Amniotic epithelial cell (primary cell): ENCODE data around the gene EXT2.

Experiments used
- DNase-seq: peaks from one replicate; pipeline ENCODE4 v3.0.0-alpha.2; 2010; ENCODE audit warnings: low read depth

The EXT2 gene

DNA sequence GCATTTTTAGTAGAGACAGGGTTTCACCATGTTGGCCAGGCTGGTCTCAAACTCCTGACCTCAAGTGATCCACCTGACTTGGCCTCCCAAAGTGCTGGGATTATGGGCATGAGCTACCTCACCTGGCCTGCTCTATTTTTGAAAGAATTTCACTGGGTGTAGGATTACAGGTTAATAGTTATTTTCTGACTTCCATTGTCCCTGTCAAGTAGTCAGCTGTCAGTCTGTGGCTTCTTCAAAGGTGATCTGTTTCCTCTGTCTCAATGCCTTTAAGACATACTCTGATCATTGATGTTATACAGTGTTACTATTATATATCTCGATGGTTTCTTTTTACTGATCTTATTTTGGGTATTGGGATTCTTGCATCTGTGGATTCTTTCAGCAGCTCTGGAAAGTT is 10.1 kb upstream of the EXT2 start:
- no peak for DNase-seq

- DNase-seq: no peak
Measured at GRCh38 chr11:44088377-44088776, 7.1 kb upstream of the EXT2 start.

GRCh38 chr11:44088871-44089270 is 6.6 kb upstream of the EXT2 start:
- DNase-seq: no peak

DNA sequence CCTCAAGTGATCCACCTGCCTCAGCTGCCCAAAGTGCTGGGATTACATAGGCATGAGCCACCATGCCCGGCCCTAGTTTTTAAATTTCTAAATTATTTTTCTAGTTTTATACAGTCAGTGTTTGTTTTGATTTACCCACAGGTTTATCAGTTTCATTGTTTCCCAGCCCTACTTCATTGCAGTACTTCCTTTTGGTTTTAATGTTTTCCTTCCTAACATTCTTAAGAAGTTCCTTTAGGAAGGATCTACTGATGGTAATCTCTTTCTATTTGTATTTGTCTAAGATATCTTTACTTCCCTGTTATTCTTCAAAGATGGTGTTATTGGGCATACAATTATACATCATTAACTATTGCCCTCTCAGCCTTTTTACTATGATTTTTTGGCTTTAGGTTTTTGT is 4.9 kb upstream of the EXT2 start:
- no peak for DNase-seq

GRCh38 chr11:44094260-44094868 is 1.1 kb upstream of the EXT2 start:
- peak; percentile 73 for DNase-seq

DNA sequence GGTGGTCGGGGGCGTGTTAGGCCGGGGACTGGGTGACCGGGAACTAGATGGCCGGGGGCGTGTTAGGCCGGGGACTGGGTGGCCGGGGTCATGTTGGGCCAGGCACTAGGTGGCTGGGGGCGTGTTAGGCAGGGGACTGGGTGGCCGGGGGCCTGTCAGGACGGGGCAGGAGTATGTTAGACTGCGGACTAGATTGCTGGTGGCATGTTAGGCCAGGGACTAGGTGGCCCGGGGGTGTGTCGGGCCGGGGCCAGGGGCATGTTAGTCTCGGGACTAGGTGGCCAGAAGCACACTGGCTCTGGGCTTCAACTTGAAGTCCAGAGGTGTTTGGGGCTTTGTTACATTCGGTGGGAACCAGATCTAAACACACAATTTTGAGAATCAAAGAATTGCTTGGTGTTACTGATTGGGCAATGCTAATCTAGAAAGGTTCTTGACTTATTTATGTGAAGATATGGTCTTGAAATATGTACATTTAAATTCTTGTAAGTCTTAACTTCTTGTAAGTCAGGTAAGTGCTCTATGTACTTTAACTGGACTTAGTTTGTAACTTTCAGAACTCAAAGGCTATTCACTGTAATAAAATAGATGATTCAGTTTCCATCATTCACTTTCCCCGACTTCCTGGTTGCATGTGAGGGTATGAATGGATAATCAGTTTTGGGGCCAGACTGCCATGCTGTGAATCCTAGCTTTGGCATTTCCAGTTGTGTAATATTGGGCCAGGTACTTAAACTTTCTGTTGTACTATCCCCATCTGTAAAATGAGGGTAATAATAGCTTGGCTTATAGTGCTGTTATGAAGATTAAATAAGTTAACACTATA is 1.1 kb downstream of the EXT2 start:
- DNase-seq: peak; percentile 44

DNA sequence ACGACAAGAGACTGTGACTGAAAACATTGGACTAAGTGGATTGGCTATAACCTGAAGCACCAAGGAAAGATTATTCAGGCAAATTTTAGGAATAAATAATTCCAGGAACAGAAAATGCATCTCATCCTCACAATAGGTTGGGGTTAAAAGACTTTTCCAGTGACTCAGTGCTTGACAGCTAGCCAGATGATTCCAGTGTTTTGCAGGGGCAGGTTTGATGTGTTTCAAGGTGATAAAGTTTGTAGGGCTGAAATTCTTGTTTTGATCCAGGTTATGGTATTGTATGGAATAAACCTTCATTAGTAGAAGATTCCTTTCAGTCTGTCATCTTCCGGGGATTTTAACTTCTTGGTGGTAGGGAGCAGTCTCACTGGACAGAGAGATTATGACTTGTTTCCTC is 2.3 kb downstream of the EXT2 start:
- DNase-seq: no peak

GRCh38 chr11:44101098-44101497 is 5.6 kb downstream of the EXT2 start:
- DNase-seq: no peak

DNA sequence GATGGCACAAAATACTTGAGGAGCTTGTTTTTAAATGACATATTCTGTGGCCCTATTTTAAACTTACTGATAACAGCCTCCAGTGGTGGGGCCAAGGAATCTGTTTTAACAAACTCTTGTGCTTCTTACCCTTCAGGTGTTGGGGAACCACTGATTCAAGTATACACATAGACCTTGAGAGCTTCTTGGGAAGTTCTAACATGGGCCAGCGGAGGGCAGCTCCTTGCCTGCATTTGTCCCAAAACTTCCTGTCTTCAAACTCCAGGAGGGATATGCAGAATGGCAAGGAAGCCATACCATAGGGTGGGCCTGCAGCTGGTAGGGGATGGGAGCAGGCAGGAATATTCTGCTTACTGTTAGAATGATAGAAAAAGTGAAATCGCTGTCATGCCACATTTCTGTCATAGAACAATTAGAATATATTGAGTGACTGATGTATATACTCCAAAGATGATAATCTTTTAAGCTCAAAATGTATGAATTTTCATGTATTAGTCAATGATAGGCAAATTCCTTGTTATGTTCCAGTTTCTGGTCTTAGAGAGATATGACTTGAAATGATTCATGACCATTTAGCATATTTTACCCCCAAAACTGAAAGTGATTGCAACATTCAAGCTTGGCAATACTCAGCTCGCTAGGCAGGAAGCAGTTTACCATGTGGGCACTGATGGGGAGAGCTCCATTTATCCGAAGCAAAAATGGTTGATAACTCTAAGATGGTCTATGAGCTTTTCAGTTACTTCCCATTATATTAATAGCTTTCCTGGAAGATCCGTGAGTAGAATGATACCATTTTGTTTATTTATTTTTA is 9.2 kb downstream of the EXT2 start:
- DNase-seq: peak; percentile 77

DNA sequence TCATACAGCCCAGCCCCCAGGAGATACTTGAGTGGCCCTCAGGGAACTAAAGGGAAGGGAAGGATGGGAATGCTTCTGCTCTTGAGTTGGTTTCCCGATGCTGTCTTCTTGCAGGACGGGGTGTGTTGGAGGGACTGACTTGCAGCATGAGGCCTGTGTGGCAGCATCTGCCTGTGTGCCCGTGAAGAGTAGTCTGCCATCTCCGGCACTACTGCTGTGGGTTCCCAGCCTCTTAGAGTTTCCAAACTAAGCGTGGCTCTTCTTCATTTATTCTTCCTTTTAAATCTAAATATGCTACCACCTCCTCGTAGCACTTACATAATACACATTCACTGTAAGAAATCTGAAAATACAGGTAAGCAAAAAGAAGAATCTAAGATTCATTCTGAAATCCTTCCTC is 12.8 kb downstream of the EXT2 start:
- no peak for DNase-seq

GRCh38 chr11:44110231-44110679 is 14.8 kb downstream of the EXT2 start:
- peak; percentile 39 for DNase-seq

GRCh38 chr11:44112091-44112821 is 16.8 kb downstream of the EXT2 start:
- peak; percentile 84 for DNase-seq

DNA sequence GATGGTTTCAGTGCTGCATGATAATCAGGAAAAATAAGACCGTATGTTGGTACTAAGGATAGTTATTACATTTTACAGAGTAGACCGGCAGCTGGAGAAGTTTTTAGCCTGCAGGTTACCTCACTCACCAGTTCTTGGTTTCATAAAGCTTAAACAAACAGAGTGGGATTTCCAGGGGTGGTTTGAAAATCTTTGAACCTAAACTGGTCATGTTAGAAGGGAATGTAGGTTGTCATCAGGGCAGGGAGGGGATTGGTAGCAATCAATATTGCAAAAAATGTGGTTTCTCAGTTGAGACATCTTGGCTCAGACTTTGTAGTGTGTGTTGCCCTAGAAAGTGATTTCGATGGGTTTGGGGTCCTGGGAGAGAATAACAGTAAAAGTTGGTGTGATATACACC is 17.5 kb downstream of the EXT2 start:
- no peak for DNase-seq

- no peak for DNase-seq
Measured at GRCh38 chr11:44113572-44113971, 18.1 kb downstream of the EXT2 start.

DNA sequence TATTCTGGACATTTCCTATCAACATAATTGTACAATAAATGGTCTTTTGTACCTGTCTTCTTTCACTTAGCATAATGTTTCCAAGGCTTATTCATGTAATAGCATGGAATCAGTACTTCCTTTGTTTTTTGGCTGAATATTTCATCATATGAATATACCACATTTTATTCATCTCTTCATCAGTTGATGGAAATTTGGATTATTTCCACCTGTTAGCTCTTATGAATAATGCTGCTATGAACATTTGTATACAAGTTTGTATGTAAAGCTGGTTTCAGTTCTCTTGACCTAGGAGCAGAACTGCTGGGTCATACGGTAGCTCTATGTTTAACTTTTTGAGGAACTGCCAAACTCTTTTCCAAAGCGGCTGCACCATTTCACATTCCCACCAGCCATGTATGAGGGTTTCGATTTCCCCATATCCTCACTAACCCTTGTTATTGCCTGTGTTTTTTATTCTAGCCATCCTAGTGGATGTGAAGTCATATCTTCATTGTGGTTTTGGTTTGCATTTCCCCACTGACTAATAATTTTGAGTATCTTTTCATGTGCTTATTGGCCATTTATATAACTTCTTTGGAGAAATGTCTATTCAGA is 20.9 kb downstream of the EXT2 start:
- DNase-seq: peak; percentile 64

GRCh38 chr11:44120169-44120568 is 24.7 kb downstream of the EXT2 start:
- no peak for DNase-seq

DNA sequence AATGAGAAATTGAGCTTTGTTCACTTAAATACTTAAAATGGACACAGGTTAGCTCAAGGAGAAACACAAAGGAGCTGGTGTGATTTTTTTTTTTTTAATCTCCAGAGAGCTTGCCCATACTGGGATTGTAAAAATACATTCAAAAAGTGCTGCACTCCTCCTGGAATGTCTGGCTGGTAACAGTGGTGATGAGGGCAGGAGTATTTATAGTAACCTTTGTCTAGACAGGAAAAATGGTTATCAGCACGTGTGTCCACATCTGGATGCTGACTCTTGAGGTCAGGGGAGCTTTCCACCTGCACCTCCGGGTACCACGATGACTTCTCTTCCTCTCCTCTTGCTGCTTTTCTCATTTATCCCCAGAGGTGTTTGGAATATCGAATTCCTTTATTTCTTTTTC is 30.1 kb downstream of the EXT2 start:
- DNase-seq: no peak

DNA sequence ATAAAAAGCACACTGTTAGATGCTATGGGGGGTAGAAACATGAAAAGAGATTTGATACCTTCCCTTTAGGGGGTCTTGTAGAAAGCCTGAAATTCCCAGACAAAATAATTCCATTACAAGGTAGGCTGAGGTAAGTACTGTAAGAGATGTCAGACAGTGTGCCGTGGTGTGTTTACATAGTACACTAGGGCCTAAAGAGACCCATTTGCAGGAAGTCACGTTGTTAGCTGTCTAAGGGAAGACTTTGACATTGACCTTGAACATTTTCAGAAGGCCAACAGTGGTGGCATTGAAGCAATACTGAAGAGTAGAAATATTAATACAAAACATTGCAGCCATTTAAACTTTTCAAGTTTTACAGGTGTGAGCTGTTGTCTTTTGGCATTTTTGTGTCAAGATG is 30.8 kb downstream of the EXT2 start:
- no peak for DNase-seq

DNA sequence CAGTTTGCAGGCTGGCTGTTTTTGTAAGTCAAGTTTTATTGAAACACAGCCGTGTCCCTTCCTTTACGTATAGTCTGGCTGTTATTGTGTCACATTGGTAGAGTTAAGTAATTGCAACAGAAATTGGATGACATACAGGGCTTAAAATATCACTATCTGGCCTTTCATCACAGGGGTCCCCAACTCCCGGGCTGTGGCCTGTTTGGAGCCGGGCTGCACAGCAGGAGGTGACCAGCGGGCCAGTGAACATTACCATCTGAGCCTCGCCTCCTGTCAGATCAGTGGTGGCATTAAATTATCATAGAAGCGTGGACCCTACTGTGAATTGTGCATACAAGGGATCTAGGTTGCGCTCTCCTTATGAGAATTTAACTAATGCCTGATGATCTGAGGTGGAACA is 31.7 kb downstream of the EXT2 start:
- DNase-seq: no peak

GRCh38 chr11:44128729-44129128 is 33.3 kb downstream of the EXT2 start:
- no peak for DNase-seq

DNA sequence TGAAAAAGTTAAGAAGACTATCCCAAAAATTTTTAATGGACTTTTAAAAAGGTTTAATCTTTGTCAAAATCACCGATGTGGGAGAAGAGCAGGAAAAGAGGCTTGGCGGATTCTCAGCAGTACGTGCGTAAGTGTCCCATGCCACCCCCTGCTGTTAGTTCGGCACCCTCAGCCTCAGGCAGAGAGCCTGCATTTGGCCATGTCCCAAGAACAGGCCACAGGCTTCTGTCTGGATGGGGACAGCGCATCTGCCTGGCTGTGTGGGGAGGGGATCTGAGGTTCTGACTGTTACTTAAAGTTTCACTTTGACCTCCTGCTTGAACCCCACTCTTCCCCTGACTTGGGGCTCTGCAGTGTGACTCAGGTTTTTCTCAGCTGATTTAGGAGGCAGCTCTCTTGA is 35.3 kb downstream of the EXT2 start:
- no peak for DNase-seq
